GM12864 (cell line): ENCODE data around the gene KCTD16.

Source experiments
- DNase-seq: peaks from one replicate; pipeline ENCODE4 v3.0.0-alpha.2; 2011; ENCODE audit warnings: low read depth
- H3K4me3 ChIP-seq: 2 replicates; pipeline ENCODE4 v1.5.1; 2011; ENCODE audit warnings: mild to moderate bottlenecking, low read depth, low read length, control low read depth
- TF ChIP-seq, protein P1 (sequence below): IDR thresholded peaks from 2 replicates; pipeline ENCODE4 v1.5.1; 2011; ENCODE audit warnings: low read depth, mild to moderate bottlenecking, moderate library complexity, low read length, control low read depth, inconsistent platforms; ENCODE audit errors: missing control alignments

KCTD16 gene

GRCh38 chr5:144273232-144274027 is 102.8 kb downstream of the KCTD16 start:
- no peak overlapping the region for H3K4me3 ChIP-seq
- TF ChIP-seq, protein P1, sequence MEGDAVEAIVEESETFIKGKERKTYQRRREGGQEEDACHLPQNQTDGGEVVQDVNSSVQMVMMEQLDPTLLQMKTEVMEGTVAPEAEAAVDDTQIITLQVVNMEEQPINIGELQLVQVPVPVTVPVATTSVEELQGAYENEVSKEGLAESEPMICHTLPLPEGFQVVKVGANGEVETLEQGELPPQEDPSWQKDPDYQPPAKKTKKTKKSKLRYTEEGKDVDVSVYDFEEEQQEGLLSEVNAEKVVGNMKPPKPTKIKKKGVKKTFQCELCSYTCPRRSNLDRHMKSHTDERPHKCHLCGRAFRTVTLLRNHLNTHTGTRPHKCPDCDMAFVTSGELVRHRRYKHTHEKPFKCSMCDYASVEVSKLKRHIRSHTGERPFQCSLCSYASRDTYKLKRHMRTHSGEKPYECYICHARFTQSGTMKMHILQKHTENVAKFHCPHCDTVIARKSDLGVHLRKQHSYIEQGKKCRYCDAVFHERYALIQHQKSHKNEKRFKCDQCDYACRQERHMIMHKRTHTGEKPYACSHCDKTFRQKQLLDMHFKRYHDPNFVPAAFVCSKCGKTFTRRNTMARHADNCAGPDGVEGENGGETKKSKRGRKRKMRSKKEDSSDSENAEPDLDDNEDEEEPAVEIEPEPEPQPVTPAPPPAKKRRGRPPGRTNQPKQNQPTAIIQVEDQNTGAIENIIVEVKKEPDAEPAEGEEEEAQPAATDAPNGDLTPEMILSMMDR, result no peak
- DNase-seq, result no peak

- DNase-seq, result no peak
- TF ChIP-seq, protein P1, result no peak
- no peak overlapping the region for H3K4me3 ChIP-seq
Measured at GRCh38 chr5:144275329-144275728, 104.7 kb downstream of the KCTD16 start.

DNA sequence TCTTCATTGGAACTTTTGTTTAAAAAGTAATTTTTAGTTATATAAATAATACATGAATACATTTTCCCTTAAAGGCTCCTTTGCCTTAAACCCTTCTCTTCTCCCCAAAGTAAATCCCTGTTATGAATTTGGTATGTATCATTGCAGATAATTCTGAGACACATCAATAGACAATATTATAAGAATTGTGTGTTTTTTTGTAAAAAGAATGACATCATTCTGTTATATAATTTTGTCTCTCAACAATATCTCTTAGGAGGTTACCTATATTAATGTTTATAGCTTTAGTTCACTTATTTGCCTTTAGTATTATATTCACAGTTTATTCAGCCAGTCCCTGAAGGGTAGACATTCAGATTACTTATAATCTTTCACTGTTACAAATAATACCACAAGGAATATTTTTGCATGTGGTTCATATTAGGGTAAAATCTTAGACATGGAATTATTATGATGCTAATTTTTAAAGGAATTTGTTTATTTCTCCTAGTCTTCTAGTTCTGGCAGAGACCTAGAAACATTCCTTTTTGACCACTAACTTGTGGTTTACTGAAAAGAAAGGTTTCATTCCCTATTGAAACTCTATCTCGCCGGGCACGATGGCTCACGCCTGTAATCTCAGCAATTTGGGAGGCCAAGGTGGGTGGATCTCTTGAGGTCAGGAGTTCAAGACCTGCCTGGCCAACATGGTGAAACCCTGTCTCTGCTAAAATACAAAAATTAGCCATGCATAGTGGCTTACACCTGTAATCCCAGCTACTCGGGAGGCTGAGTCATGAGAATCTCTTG is 105.6 kb downstream of the KCTD16 start:
- TF ChIP-seq, protein P1, result no peak
- DNase-seq, result no peak
- no peak overlapping the region for H3K4me3 ChIP-seq

- TF ChIP-seq, protein P1, result no peak
- DNase-seq, result no peak
- no peak overlapping the region for H3K4me3 ChIP-seq
Measured at GRCh38 chr5:144281784-144282183, 111.1 kb downstream of the KCTD16 start.

DNA sequence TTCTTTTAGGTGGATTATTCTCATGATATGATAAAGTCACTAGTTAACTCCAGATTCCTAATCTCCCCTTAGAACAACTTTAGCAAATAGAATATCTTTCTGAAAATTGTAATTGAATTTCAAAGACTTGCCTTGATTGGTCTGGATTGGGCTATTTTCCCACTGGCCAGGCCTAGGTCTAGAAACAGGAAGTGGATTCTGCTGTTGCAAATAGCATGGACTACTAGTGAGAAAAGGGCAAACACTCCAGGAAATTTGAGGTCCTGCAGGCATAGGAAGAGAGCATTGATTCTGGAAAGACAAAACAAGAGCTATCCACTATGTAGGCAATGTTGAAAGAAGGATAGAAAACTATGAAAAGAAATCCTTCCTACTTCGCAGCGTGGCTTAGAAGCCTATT is 113.4 kb downstream of the KCTD16 start:
- TF ChIP-seq, protein P1, result no peak
- DNase-seq, result no peak
- H3K4me3 ChIP-seq, result no peak overlapping the region

- DNase-seq, result no peak
- TF ChIP-seq, protein P1, result no peak
- no peak overlapping the region for H3K4me3 ChIP-seq
Measured at GRCh38 chr5:144284931-144285502, 114.3 kb downstream of the KCTD16 start.
